Vagina (tissue), 2 donors: Measurements from ENCODE around the gene DOP1A. TPM values are rescaled to one million over a fixed set of nuclear protein-coding genes. Genes with fewer than 3 reads are reported as not detected.

Experiments
- DNase-seq, 2 donors: peaks; one replicate each; pipeline ENCODE4 v3.0.0-alpha.2; 2017; ENCODE audit errors: extremely low spot score in 2 of 2
- H3K27ac ChIP-seq: fragments of 200-600 bp; sonication (generic); one replicate; pipeline ENCODE4 v1.5.1; 2019
- H3K27me3 ChIP-seq: fragments of 200-600 bp; sonication (generic); one replicate; pipeline ENCODE4 v1.5.1; 2019
- H3K36me3 ChIP-seq, 2 donors: fragments of 200-600 bp; sonication (generic); one replicate each; pipeline ENCODE4 v1.5.1; 2017 to 2019
- H3K4me1 ChIP-seq: fragments of 200-600 bp; sonication (generic); one replicate; pipeline ENCODE4 v1.5.1; 2019
- H3K4me3 ChIP-seq, 2 donors: fragments of 200-600 bp; sonication (generic); 1 replicate in 1 of 2; 2 replicates in 1 of 2; pipeline ENCODE4 v1.5.1; 2016 to 2019
- H3K9me3 ChIP-seq: fragments of 200-600 bp; sonication (generic); one replicate; pipeline ENCODE4 v1.5.1; 2019
- POLR2A ChIP-seq, 2 donors: fragments of 450-650 bp; IDR thresholded peaks; one replicate each; pipeline ENCODE4 v1.6.1; 2017; ENCODE audit warnings: antibody characterized with exemption in 2 of 2, mild to moderate bottlenecking in 2 of 2, moderate library complexity in 2 of 2
- POLR2AphosphoS5 ChIP-seq, 2 donors: sonication (generic); formaldehyde crosslinking; IDR thresholded peaks; one replicate each; pipeline ENCODE4 v1.9.0; 2017; ENCODE audit warnings: antibody characterized with exemption in 2 of 2, mild to moderate bottlenecking in 2 of 2, low read depth in 1 of 2; ENCODE audit not compliant: insufficient read depth in 1 of 2
- intact Hi-C: fragments of 100-400 bp; cut with DNase I; formaldehyde crosslinking; loops from one replicate; pipeline ENCODE4 v1.15.1; 2023
- total RNA-seq: library from RNA; depleted of rRNA; stranded (reverse); fragments of >200 nt; gene quantifications from one replicate; pipeline ENCODE4 v1.2.3, GENCODE V29; 2016
- TF ChIP-seq, protein P1 (sequence below), 3 experiments: fragments of 450-650 bp in 2 of 3; fragments of 200-600 bp in 1 of 3; sonication (generic) in 1 of 3; IDR thresholded peaks; one replicate each; pipeline ENCODE4 v1.5.1; 2017 to 2019; ENCODE audit warnings: antibody characterized with exemption in 3 of 3, mild to moderate bottlenecking in 2 of 3, moderate library complexity in 2 of 3

Gene DOP1A
- total RNA-seq, 1 donor from 2014 or later: 33.1 TPM

DNA sequence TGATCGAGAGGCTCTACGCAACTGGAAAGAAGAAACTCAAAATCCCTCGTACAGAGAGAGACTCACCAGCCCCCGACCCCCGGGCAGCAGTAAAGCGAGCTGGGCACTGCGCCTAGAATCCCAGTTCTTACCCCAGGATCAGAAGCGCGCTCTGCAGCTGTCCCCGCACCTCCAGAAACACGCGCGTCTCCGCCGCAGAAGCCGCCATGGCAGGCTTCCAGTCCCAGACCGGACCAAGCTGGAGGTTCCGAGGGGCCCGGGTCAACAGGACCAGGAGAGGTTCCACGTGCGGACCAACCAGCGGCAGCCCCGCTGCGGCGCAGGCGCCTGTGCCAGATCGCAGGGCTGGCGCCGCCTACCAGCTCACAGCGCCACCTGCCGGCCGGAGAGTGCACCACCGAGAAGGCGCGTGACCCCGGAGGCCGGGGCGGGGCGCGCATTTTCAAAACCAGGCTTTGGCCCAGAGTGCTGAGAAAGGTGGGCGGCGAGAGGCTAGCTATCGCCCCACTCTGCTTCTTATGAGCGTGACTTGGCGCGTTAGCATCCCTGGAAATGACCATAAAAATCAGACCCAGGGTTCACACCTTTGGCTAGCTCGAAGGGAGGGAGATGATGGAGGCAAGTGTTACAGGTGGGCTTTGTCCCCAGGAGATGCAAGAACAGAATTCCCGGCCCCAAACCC lies 1.8 kb upstream of the DOP1A start, which contains the start of gene UBE3D:
Gene UBE3D, minus strand, starts transcription at position 331 of the 682 bp plus-strand sequence. Its CDS starts 123 bp downstream, at position 208.
- intact Hi-C loops: loop anchor here (5.0 kb wide), 1 partner anchor 142 kb away; no protein-coding TSS in a partner anchor
- H3K27me3 ChIP-seq: no peaks in the 10 kb centered on the region
- peak within 1 kb of the TSS; percentile 66 to 90 for H3K4me3 ChIP-seq
- H3K4me1 ChIP-seq: peaks cover 36% of the 10 kb centered on the region
- TF ChIP-seq POLR2AphosphoS5 (IDR thresholded peaks at IDR 0.05; ENCODE audit: insufficient read depth in 1 of 2, low read depth in 1 of 2) (peak; percentile 59 to 67), POLR2A (IDR thresholded peaks at IDR 0.05) (no peak)
- TF ChIP-seq, protein P1, sequence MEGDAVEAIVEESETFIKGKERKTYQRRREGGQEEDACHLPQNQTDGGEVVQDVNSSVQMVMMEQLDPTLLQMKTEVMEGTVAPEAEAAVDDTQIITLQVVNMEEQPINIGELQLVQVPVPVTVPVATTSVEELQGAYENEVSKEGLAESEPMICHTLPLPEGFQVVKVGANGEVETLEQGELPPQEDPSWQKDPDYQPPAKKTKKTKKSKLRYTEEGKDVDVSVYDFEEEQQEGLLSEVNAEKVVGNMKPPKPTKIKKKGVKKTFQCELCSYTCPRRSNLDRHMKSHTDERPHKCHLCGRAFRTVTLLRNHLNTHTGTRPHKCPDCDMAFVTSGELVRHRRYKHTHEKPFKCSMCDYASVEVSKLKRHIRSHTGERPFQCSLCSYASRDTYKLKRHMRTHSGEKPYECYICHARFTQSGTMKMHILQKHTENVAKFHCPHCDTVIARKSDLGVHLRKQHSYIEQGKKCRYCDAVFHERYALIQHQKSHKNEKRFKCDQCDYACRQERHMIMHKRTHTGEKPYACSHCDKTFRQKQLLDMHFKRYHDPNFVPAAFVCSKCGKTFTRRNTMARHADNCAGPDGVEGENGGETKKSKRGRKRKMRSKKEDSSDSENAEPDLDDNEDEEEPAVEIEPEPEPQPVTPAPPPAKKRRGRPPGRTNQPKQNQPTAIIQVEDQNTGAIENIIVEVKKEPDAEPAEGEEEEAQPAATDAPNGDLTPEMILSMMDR (IDR thresholded peaks at IDR 0.05): peak; percentile 85 to 94 (median 90)
- peak within 1 kb of the TSS; percentile 60 for H3K27ac ChIP-seq
- DNase-seq: no peak
- no peaks in the 10 kb centered on the region for H3K9me3 ChIP-seq
- no peaks in the 10 kb centered on the region for H3K36me3 ChIP-seq

DNA sequence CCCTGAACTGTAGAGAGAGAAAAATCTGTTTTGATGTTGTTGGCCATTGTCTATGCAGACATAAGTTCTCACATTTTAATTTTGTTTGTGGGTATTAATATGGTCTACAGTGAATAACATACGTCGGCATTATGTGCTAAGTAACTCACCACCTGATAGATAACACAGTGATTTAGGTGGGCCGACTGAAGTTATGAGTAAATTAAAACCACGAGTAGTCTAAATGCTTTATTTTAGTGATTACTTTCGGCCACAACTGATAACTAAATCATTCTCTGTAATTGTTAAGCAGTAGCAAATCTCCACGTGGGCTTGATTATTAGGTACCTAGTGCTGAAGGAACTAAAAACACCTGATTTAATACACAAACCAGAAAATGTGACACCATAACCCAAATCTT lies 1.1 kb downstream of the DOP1A start:
- DNase-seq: no peak
- peaks cover 48% of the 10 kb centered on the region for H3K4me1 ChIP-seq
- peak overlapping the region; percentile 90 for H3K27ac ChIP-seq
- H3K4me3 ChIP-seq: peak overlapping the region; percentile 86 to 90
- no peaks in the 10 kb centered on the region for H3K27me3 ChIP-seq
- H3K9me3 ChIP-seq: no peaks in the 10 kb centered on the region
- H3K36me3 ChIP-seq: no peaks in the 10 kb centered on the region
- intact Hi-C loops: loop anchor here (5.0 kb wide), 1 partner anchor 139 kb away; no protein-coding TSS in a partner anchor
- TF ChIP-seq POLR2AphosphoS5 (IDR thresholded peaks at IDR 0.05; ENCODE audit: insufficient read depth in 1 of 2, low read depth in 1 of 2) (no peak), POLR2A (IDR thresholded peaks at IDR 0.05) (no peak)
- TF ChIP-seq, protein P1 (IDR thresholded peaks at IDR 0.05): no peak

DNA sequence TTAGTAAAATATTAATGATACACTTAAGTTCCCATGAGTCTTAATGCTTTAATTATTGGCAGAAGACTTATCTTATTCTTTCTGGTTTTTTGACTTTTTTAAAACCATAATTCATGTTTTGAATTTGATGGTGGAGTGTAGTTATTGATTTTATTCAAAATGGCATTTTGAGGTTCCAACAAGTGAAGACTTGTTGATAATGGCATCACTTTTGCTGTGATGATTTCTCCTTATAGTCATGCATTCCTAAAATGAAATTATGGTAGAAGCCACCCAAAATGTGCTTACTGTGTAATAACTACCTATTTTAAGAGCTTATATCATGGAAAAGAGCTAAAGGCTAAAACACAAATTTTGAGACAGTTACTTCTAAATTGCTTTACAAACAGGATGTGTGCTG lies 2.2 kb downstream of the DOP1A start:
- no peak for DNase-seq
- H3K9me3 ChIP-seq: no peaks in the 10 kb centered on the region
- H3K27me3 ChIP-seq: no peaks in the 10 kb centered on the region
- H3K4me3 ChIP-seq: no peak overlapping the region
- TF ChIP-seq POLR2A (IDR thresholded peaks at IDR 0.05) (no peak), POLR2AphosphoS5 (IDR thresholded peaks at IDR 0.05; ENCODE audit: insufficient read depth in 1 of 2, low read depth in 1 of 2) (no peak)
- TF ChIP-seq, protein P1 (IDR thresholded peaks at IDR 0.05): no peak
- intact Hi-C loops: loop anchor here (5.0 kb wide), 1 partner anchor 138 kb away; no protein-coding TSS in a partner anchor
- peaks cover 43% of the 10 kb centered on the region for H3K4me1 ChIP-seq
- no peaks in the 10 kb centered on the region for H3K36me3 ChIP-seq
- H3K27ac ChIP-seq: peak overlapping the region; percentile 14

DNA sequence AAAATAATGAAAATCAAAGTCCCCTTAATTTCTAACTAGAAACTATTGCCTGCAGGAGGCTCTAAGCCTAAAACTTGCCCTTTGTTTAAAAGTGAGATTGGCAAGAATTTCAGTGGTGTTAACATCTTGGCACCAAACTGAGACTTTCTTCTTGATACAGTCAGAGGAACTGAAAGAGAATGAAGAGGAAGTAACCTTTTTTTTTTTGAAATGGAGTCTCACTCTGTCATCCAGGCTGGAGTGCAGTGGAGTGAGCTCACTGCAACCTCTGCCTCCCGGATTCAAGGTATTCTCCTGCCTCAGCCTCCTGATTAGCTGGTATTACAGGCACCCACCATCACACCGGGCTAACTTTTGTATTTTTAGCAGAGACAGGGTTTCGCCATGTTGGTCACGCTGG lies 3.6 kb downstream of the DOP1A start:
- no peak for TF ChIP-seq POLR2AphosphoS5 (IDR thresholded peaks at IDR 0.05; ENCODE audit: insufficient read depth in 1 of 2, low read depth in 1 of 2)
- H3K9me3 ChIP-seq: no peaks in the 10 kb centered on the region
- no peaks in the 10 kb centered on the region for H3K27me3 ChIP-seq
- peak overlapping the region; percentile 10 for H3K27ac ChIP-seq
- peaks cover 38% of the 10 kb centered on the region for H3K4me1 ChIP-seq
- H3K4me3 ChIP-seq: no peak overlapping the region
- intact Hi-C loops: no loop called here
- H3K36me3 ChIP-seq: no peaks in the 10 kb centered on the region
- no peak for DNase-seq

DNA sequence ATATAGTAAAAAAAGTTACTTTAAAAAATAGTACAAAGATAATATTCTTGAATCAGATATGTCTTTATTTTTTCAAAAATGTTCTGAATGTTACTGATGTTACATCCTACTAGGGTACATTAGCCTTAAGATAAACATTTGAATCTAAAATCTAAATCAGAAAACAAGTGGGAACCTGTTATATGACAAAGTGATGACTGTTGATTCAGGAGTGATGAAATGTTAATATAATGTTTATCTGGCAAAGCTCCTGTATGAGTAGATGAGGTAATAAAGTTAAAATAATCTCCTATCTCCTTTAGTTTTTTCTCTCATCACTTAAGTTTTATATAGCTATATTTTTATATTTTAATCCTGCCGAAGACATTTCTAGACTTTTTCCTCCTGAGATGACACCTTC lies 4.2 kb downstream of the DOP1A start:
- Histone ChIP-seq H3K4me1 (peaks cover 38% of the 10 kb centered on the region), H3K27ac (no peak overlapping the region), H3K27me3 (no peaks in the 10 kb centered on the region), H3K36me3 (no peaks in the 10 kb centered on the region), H3K9me3 (no peaks in the 10 kb centered on the region), H3K4me3 (no peak overlapping the region)
- TF ChIP-seq POLR2AphosphoS5 (IDR thresholded peaks at IDR 0.05; ENCODE audit: insufficient read depth in 1 of 2, low read depth in 1 of 2) (peak in 1 of 2 donors; percentile 14), POLR2A (IDR thresholded peaks at IDR 0.05) (no peak)
- TF ChIP-seq, protein P1 (IDR thresholded peaks at IDR 0.05): no peak
- DNase-seq: no peak
- intact Hi-C loops: no loop called here
